ENCODE results near the gene LHFPL5.

The LHFPL5 gene

DNA sequence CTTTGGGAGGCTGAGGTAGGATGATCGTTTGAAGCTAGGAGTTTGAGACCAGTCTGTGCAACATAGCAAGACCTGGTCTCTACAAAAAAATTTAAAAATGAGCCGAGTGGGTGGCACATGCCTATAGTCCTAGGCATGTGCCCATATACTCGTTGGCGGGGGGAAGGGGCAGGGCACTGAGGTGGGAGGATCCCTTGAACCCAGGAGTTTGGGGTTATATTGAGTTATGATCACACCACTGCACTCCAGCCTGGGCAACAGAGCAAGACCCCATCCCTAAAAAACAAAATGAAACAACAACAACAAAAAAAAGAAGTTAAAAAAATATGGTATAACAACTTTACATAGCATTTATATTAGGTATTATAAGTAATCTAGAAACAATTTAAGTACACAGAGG lies 47.8 kb downstream of the LHFPL5 start:
- Histone ChIP-seq H3K36me3 (ENCODE audit: control insufficient read depth, insufficient read depth, low read length) (no peaks in the 10 kb centered on the region), H2AFZ (no peak overlapping the region), H3K4me3 (ENCODE audit: low read depth, low read length) (no peak overlapping the region), H3K9me3 (ENCODE audit: control insufficient read depth, low read length) (no peaks in the 10 kb centered on the region), H3K4me1 (no peaks in the 10 kb centered on the region), H3K27me3 (ENCODE audit: control insufficient read depth, insufficient read depth, low read length) (no peaks in the 10 kb centered on the region), H3K79me2 (no peaks in the 10 kb centered on the region), H3K27ac (no peak overlapping the region), H3K9ac (no peak overlapping the region), H3K4me2 (ENCODE audit: low read length) (no peak overlapping the region)
- TF ChIP-seq, protein P1, sequence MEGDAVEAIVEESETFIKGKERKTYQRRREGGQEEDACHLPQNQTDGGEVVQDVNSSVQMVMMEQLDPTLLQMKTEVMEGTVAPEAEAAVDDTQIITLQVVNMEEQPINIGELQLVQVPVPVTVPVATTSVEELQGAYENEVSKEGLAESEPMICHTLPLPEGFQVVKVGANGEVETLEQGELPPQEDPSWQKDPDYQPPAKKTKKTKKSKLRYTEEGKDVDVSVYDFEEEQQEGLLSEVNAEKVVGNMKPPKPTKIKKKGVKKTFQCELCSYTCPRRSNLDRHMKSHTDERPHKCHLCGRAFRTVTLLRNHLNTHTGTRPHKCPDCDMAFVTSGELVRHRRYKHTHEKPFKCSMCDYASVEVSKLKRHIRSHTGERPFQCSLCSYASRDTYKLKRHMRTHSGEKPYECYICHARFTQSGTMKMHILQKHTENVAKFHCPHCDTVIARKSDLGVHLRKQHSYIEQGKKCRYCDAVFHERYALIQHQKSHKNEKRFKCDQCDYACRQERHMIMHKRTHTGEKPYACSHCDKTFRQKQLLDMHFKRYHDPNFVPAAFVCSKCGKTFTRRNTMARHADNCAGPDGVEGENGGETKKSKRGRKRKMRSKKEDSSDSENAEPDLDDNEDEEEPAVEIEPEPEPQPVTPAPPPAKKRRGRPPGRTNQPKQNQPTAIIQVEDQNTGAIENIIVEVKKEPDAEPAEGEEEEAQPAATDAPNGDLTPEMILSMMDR (IDR thresholded peaks at IDR 0.05), result no peak

DNA sequence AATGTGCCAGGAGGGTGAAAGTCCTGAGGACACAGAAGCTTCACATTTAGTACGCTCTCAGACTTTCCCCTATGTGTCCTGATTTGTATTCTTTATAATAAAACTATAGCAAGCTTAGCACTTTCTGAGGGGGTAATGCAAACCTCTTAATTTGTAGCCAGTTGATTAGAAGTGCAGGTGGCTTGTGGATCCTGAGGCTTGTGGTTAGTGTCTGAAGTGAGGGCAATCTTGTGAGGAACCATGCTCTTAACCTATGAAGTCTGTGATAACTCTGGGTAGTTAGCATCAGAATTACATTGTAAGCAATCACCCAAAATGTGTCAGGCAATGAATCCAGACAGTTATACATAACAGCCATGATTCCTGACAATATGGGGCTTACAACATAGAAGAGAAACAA lies 51.1 kb downstream of the LHFPL5 start:
- Histone ChIP-seq H3K9me3 (ENCODE audit: control insufficient read depth, low read length) (no peaks in the 10 kb centered on the region), H3K4me2 (ENCODE audit: low read length) (no peak overlapping the region), H3K27ac (no peak overlapping the region), H3K79me2 (no peaks in the 10 kb centered on the region), H2AFZ (no peak overlapping the region), H3K4me1 (no peaks in the 10 kb centered on the region), H3K36me3 (ENCODE audit: control insufficient read depth, insufficient read depth, low read length) (no peaks in the 10 kb centered on the region), H3K9ac (no peak overlapping the region), H3K27me3 (ENCODE audit: control insufficient read depth, insufficient read depth, low read length) (no peaks in the 10 kb centered on the region), H3K4me3 (ENCODE audit: low read depth, low read length) (no peak overlapping the region)
- TF ChIP-seq, protein P1 (IDR thresholded peaks at IDR 0.05), result no peak

DNA sequence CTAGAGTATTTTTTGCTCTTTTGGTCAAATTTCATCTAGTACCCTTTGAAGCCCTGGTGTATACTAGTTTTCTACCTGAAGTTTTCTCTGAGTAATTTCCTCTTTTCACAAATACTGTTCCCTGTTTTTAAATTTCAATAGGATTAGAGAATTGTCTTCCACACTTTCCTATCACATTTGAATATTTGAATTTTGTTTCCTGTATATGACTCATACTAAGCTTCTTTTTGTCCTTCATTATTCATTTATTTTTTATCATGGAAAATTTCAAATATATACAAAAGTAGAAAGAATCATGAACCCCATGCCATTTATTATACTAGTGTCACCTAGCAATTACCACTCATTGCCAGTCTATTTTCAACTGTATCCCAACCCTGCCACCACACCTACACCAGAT lies 52.7 kb downstream of the LHFPL5 start:
- TF ChIP-seq, protein P1 (IDR thresholded peaks at IDR 0.05), result no peak
- H3K9ac ChIP-seq, result no peak overlapping the region

DNA sequence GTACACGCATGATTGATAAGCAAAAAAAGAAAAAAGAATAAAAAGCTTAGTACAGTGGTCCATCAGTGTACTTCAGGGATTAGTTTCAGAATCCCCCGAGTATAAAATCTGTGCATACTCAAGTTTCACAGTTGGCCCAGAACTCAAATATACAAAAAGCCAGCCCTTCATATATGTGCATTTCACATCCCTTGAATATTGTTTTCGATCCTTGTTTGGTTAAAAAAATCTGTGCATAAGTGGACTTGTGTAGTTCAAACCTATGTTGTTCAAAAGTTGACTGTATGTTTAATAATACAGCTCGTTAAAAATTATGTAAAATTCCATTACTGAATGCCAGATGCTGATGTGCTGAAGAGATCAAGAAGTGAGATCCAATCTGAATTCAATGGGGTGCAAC lies 54.2 kb downstream of the LHFPL5 start:
- TF ChIP-seq, protein P1 (IDR thresholded peaks at IDR 0.05), result no peak
- no peak overlapping the region for H3K4me2 ChIP-seq (ENCODE audit: low read length)
- no peaks in the 10 kb centered on the region for H3K9me3 ChIP-seq (ENCODE audit: control insufficient read depth, low read length)
- no peaks in the 10 kb centered on the region for H3K4me1 ChIP-seq
- H3K27ac ChIP-seq, result no peak overlapping the region
- no peaks in the 10 kb centered on the region for H3K27me3 ChIP-seq (ENCODE audit: control insufficient read depth, insufficient read depth, low read length)
- no peaks in the 10 kb centered on the region for H3K79me2 ChIP-seq
- no peaks in the 10 kb centered on the region for H3K36me3 ChIP-seq (ENCODE audit: control insufficient read depth, insufficient read depth, low read length)
- no peak overlapping the region for H3K9ac ChIP-seq
- no peak overlapping the region for H3K4me3 ChIP-seq (ENCODE audit: low read depth, low read length)
- no peak overlapping the region for H2AFZ ChIP-seq

More for the DNA sequence above, 52.7 kb downstream of the LHFPL5 start:
- H3K4me3 ChIP-seq (ENCODE audit: low read depth, low read length), result no peak overlapping the region
- H3K4me2 ChIP-seq (ENCODE audit: low read length), result no peak overlapping the region
- no peak overlapping the region for H3K27ac ChIP-seq
- H3K36me3 ChIP-seq (ENCODE audit: control insufficient read depth, insufficient read depth, low read length), result no peaks in the 10 kb centered on the region
- no peaks in the 10 kb centered on the region for H3K4me1 ChIP-seq
- H3K27me3 ChIP-seq (ENCODE audit: control insufficient read depth, insufficient read depth, low read length), result no peaks in the 10 kb centered on the region
- no peak overlapping the region for H2AFZ ChIP-seq
- H3K9me3 ChIP-seq (ENCODE audit: control insufficient read depth, low read length), result no peaks in the 10 kb centered on the region
- no peaks in the 10 kb centered on the region for H3K79me2 ChIP-seq
